ENCODE results near the gene PHETA1. TPM values are rescaled to one million over a fixed set of nuclear protein-coding genes. Genes with fewer than 3 reads are reported as not detected.
"Not testable (repeated sequence)": the region's sequence is repeated elsewhere in the genome, so short reads cannot be mapped to it uniquely, and the experiment has no call there.

PHETA1 gene
- total RNA-seq, 4 donors from 2014 or later: 8.7 to 16.7 (median 14.5) TPM

- in situ Hi-C loops (cut with MboI; ENCODE audit: low sequenced_read_pairs in 4 of 4) (no loop called here), intact Hi-C loops (cut with DNase I; ENCODE audit: low total_unique reads) (loop anchor here (2.0 to 5.0 kb wide), 4 partner anchors 37 to 361 kb away; partner anchors contain the start of genes ACAD10, ALDH2, BRAP and PHETA1)
- H3K27me3 ChIP-seq: no peaks in the 10 kb centered on the region
- TF ChIP-seq CTCF (IDR thresholded peaks at IDR 0.05 in 4 of 5, conservative IDR thresholded peaks at IDR 0.05 in 1 of 5): no peak
- TF ChIP-seq POLR2A (IDR thresholded peaks at IDR 0.05): peak; percentile 85 to 87
- H3K27ac ChIP-seq: peak within 1 kb of the TSS; percentile 71 to 83 (median 83)
- H3K9me3 ChIP-seq: no peaks in the 10 kb centered on the region
- DNase-seq: no peak
- ATAC-seq: peak; percentile 37 to 42
- H3K4me1 ChIP-seq: peaks cover 49 to 58% of the 10 kb centered on the region in 2 donors
- H3K4me3 ChIP-seq: peak within 1 kb of the TSS; percentile 64 to 78 (median 68)
- no peaks in the 10 kb centered on the region for H3K36me3 ChIP-seq
These were observed 37.1 kb upstream of the PHETA1 start, which contains the start of gene SH2B3 for GRCh38 chr12:111405859-111406473. Gene SH2B3, plus strand, starts transcription at chr12:111405923. Its CDS starts 12,223 bp downstream, at chr12:111418146.

GRCh38 chr12:111405149-111405858 lies 36.4 kb upstream of the PHETA1 start:
- peak; percentile 27 to 70 (median 62) for TF ChIP-seq CTCF (IDR thresholded peaks at IDR 0.05 in 4 of 5, conservative IDR thresholded peaks at IDR 0.05 in 1 of 5)
- no peak for TF ChIP-seq POLR2A (IDR thresholded peaks at IDR 0.05)
- H3K4me3 ChIP-seq: peak overlapping the region; percentile 64 to 78 (median 68)
- H3K27ac ChIP-seq: peak overlapping the region; percentile 54 to 83 (median 83)
- in situ Hi-C loops (cut with MboI; ENCODE audit: low sequenced_read_pairs in 4 of 4) (no loop called here), intact Hi-C loops (cut with DNase I; ENCODE audit: low total_unique reads) (loop anchor here (2.0 to 5.0 kb wide), 3 partner anchors 37 to 282 kb away; partner anchors contain the start of genes ACAD10, BRAP and PHETA1)
- peaks cover 43 to 51% of the 10 kb centered on the region in 2 donors for H3K4me1 ChIP-seq
- H3K36me3 ChIP-seq: no peaks in the 10 kb centered on the region
- DNase-seq (peak; percentile 83 to 90), ATAC-seq (peak; percentile 80 to 86)
- H3K9me3 ChIP-seq: no peaks in the 10 kb centered on the region
- no peaks in the 10 kb centered on the region for H3K27me3 ChIP-seq

GRCh38 chr12:111404362-111405148 lies 35.7 kb upstream of the PHETA1 start:
- DNase-seq (peak in 1 of 2 donors; percentile 23), ATAC-seq (no peak)
- Histone ChIP-seq H3K36me3 (no peaks in the 10 kb centered on the region), H3K27me3 (no peaks in the 10 kb centered on the region), H3K4me1 (peaks cover 35 to 44% of the 10 kb centered on the region in 2 donors), H3K9me3 (no peaks in the 10 kb centered on the region), H3K27ac (peak overlapping the region; percentile 54 to 83 (median 83)), H3K4me3 (peak overlapping the region; percentile 64 to 78 (median 68))
- TF ChIP-seq POLR2A (IDR thresholded peaks at IDR 0.05) (no peak), CTCF (IDR thresholded peaks at IDR 0.05 in 4 of 5, conservative IDR thresholded peaks at IDR 0.05 in 1 of 5) (no peak)
- in situ Hi-C loops (cut with MboI; ENCODE audit: low sequenced_read_pairs in 4 of 4) (no loop called here), intact Hi-C loops (cut with DNase I; ENCODE audit: low total_unique reads) (loop anchor here (2.0 to 5.0 kb wide), 3 partner anchors 36 to 283 kb away; partner anchors contain the start of genes ACAD10, BRAP and PHETA1)

- H3K36me3 ChIP-seq; H3K9me3 ChIP-seq; in situ Hi-C loops (cut with MboI; ENCODE audit: low sequenced_read_pairs in 4 of 4); DNase-seq; H3K27me3 ChIP-seq; ATAC-seq; intact Hi-C loops (cut with DNase I; ENCODE audit: low total_unique reads): not testable (repeated sequence)
- peaks cover 16 to 25% of the 10 kb centered on the region in 2 donors for H3K4me1 ChIP-seq
- peak overlapping the region; percentile 74 to 83 (median 82) for H3K27ac ChIP-seq
- H3K4me3 ChIP-seq: peak overlapping the region in 2 of 4 donors; percentile 40 to 53
These were observed 33.6 kb upstream of the PHETA1 start for GRCh38 chr12:111402490-111402824.

All from gastrocnemius medialis (tissue), 4 donors.